Astrocyte (in vitro differentiated cells and primary cell): ENCODE results near the gene ALG14. TPM values are rescaled to one million over a fixed set of nuclear protein-coding genes. Genes with fewer than 3 reads are reported as not detected.
A peak's percentile ranks its signal among the peaks of the same experiment; 100 is the strongest.

Experiments
- DNase-seq: peaks from one replicate; pipeline ENCODE4 v3.0.0-alpha.2; 2010; ENCODE audit warnings: low read depth
- FAIRE-seq: peaks from 2 replicates; lab custom pipeline; 2011; peaks lifted over from hg19 to GRCh38; lab: Jason Lieb, UNC
- H2AFZ ChIP-seq: 2 replicates; pipeline ENCODE4 v1.6.0; 2012; ENCODE audit warnings: low read depth, low read length, inconsistent platforms
- H3K27ac ChIP-seq: 2 replicates; pipeline ENCODE4 v1.5.1; 2011; ENCODE audit warnings: low read depth, low read length, inconsistent platforms
- H3K27me3 ChIP-seq: 2 replicates; pipeline ENCODE4 v1.6.0; 2011; ENCODE audit warnings: low read length, inconsistent platforms; ENCODE audit not compliant: insufficient read depth
- H3K36me3 ChIP-seq: 2 replicates; pipeline ENCODE4 v1.5.1; 2011; ENCODE audit warnings: low read length, inconsistent platforms; ENCODE audit not compliant: insufficient read depth
- H3K4me1 ChIP-seq: 2 replicates; pipeline ENCODE4 v1.5.1; 2011; ENCODE audit warnings: low read length, inconsistent platforms; ENCODE audit not compliant: insufficient read depth
- H3K4me2 ChIP-seq: 2 replicates; pipeline ENCODE4 v1.6.0; 2012; ENCODE audit warnings: low read length, inconsistent platforms
- H3K4me3 ChIP-seq: 2 replicates; pipeline ENCODE4 v1.5.1; 2011; ENCODE audit warnings: low read depth, mild to moderate bottlenecking, low read length, inconsistent platforms; ENCODE audit not compliant: insufficient read depth
- H3K79me2 ChIP-seq: 2 replicates; pipeline ENCODE4 v1.6.0; 2012; ENCODE audit warnings: mild to moderate bottlenecking, low read length, inconsistent platforms; ENCODE audit not compliant: insufficient read depth
- H3K9ac ChIP-seq: 2 replicates; pipeline ENCODE4 v1.6.0; 2012; ENCODE audit warnings: mild to moderate bottlenecking, low read length, inconsistent platforms
- H3K9me3 ChIP-seq: 2 replicates; pipeline ENCODE4 v1.5.1; 2012; ENCODE audit warnings: low read depth, mild to moderate bottlenecking, low read length, inconsistent platforms; ENCODE audit not compliant: insufficient read depth
- H4K20me1 ChIP-seq: 2 replicates; pipeline ENCODE4 v1.6.0; 2012; ENCODE audit warnings: low read length, inconsistent platforms; ENCODE audit not compliant: insufficient read depth
- H3K27ac Mint-ChIP-seq: one replicate; pipeline ENCODE4 v1.8.0; 2021; ENCODE audit warnings: mild to moderate bottlenecking, mixed read lengths; ENCODE audit not compliant: unreplicated experiment
- H3K27me3 Mint-ChIP-seq: one replicate; pipeline ENCODE4 v1.8.0; 2021; ENCODE audit warnings: low read depth, mixed read lengths; ENCODE audit not compliant: unreplicated experiment
- H3K36me3 Mint-ChIP-seq: one replicate; pipeline ENCODE4 v1.8.0; 2021; ENCODE audit warnings: low read depth, mixed read lengths; ENCODE audit not compliant: unreplicated experiment
- H3K4me1 Mint-ChIP-seq: one replicate; pipeline ENCODE4 v1.8.0; 2021; ENCODE audit warnings: low read depth, mixed read lengths; ENCODE audit not compliant: unreplicated experiment
- H3K4me3 Mint-ChIP-seq: one replicate; pipeline ENCODE4 v1.8.0; 2021; ENCODE audit warnings: mild to moderate bottlenecking, moderate library complexity, mixed read lengths; ENCODE audit not compliant: unreplicated experiment
- H3K9me3 Mint-ChIP-seq: one replicate; pipeline ENCODE4 v1.8.0; 2021; ENCODE audit warnings: mild to moderate bottlenecking, mixed read lengths; ENCODE audit not compliant: unreplicated experiment
- CTCF ChIP-seq: IDR thresholded peaks from 2 replicates; pipeline ENCODE4 v1.5.1; 2011; ENCODE audit warnings: low read depth, mild to moderate bottlenecking, inconsistent platforms, low read length, moderate library complexity; ENCODE audit not compliant: insufficient read depth
- EZH2 ChIP-seq: IDR thresholded peaks from 2 replicates; pipeline ENCODE4 v1.6.1; 2012; ENCODE audit warnings: mild to moderate bottlenecking, low read length, inconsistent platforms; ENCODE audit not compliant: insufficient read depth
- total RNA-seq: library from RNA; stranded (reverse); gene quantifications from 2 replicates; pipeline ENCODE4 v1.2.1, GENCODE V29; 2021

ALG14 gene
- total RNA-seq, 1 donor from 2014 or later: 6.9 TPM

- Histone ChIP-seq H3K4me2 (peak overlapping the region; percentile 44), H3K9me3 (no peaks in the 10 kb centered on the region), H2AFZ (no peak overlapping the region), H3K9ac (peak overlapping the region; percentile 13), H3K27ac (peak overlapping the region; percentile 33), H3K4me1 (peaks cover 27% of the 10 kb centered on the region), H3K36me3 (no peaks in the 10 kb centered on the region), H3K4me3 (no peak overlapping the region), H3K27me3 (no peaks in the 10 kb centered on the region), H3K79me2 (no peaks in the 10 kb centered on the region), H4K20me1 (no peaks in the 10 kb centered on the region)
- H3K27ac Mint-ChIP-seq: peak overlapping the region; percentile 85
- TF ChIP-seq EZH2: no peak
- no peak for TF ChIP-seq CTCF
- peaks cover 4% of the 10 kb centered on the region for H3K36me3 Mint-ChIP-seq
- peak; percentile 68 for DNase-seq
- H3K4me3 Mint-ChIP-seq: no peak overlapping the region
- no peaks in the 10 kb centered on the region for H3K27me3 Mint-ChIP-seq
- FAIRE-seq: peak; percentile 56
- H3K4me1 Mint-ChIP-seq: peaks cover 34% of the 10 kb centered on the region
- no peaks in the 10 kb centered on the region for H3K9me3 Mint-ChIP-seq
Observed at GRCh38 chr1:94971491-94971924, 101.2 kb downstream of the ALG14 start.

GRCh38 chr1:94970783-94971182, 102.0 kb downstream of the ALG14 start:
- Mint-ChIP-seq H3K4me1 (peaks cover 33% of the 10 kb centered on the region), H3K4me3 (no peak overlapping the region), H3K9me3 (no peaks in the 10 kb centered on the region), H3K27ac (peak overlapping the region; percentile 67), H3K27me3 (no peaks in the 10 kb centered on the region), H3K36me3 (peaks cover 4% of the 10 kb centered on the region)
- Histone ChIP-seq H3K4me1 (peaks cover 27% of the 10 kb centered on the region), H3K27ac (peak overlapping the region; percentile 15), H3K9me3 (no peaks in the 10 kb centered on the region), H3K79me2 (no peaks in the 10 kb centered on the region), H2AFZ (peak overlapping the region; percentile 5), H3K4me2 (peak overlapping the region; percentile 44), H3K36me3 (no peaks in the 10 kb centered on the region), H4K20me1 (no peaks in the 10 kb centered on the region), H3K9ac (peak overlapping the region; percentile 30), H3K27me3 (no peaks in the 10 kb centered on the region), H3K4me3 (no peak overlapping the region)
- FAIRE-seq: no peak
- TF ChIP-seq CTCF (no peak), EZH2 (no peak)
- no peak for DNase-seq

- Histone ChIP-seq H3K27me3 (no peaks in the 10 kb centered on the region), H3K4me2 (no peak overlapping the region), H3K4me1 (peaks cover 21% of the 10 kb centered on the region), H3K79me2 (no peaks in the 10 kb centered on the region), H3K4me3 (no peak overlapping the region), H3K9me3 (no peaks in the 10 kb centered on the region), H4K20me1 (no peaks in the 10 kb centered on the region), H3K36me3 (no peaks in the 10 kb centered on the region), H3K27ac (no peak overlapping the region), H2AFZ (no peak overlapping the region), H3K9ac (no peak overlapping the region)
- Mint-ChIP-seq H3K27me3 (no peaks in the 10 kb centered on the region), H3K27ac (no peak overlapping the region), H3K9me3 (no peaks in the 10 kb centered on the region), H3K36me3 (peaks cover 4% of the 10 kb centered on the region), H3K4me3 (no peak overlapping the region), H3K4me1 (peaks cover 27% of the 10 kb centered on the region)
- FAIRE-seq (no peak), DNase-seq (no peak)
- TF ChIP-seq EZH2: no peak
Observed at GRCh38 chr1:94969137-94969536, 103.6 kb downstream of the ALG14 start.
